WTC11 (cell line): ENCODE data around the gene ASCC1.

ENCODE experiments used
- ATF3 ChIP-seq: sonication (generic); formaldehyde crosslinking; conservative IDR thresholded peaks from 2 replicates; pipeline ENCODE4 v1.8.1; 2022; ENCODE audit warnings: mild to moderate bottlenecking, missing genetic modification reagents
- CTCF ChIP-seq: fragments of 200-600 bp; IDR thresholded peaks from 2 replicates; pipeline ENCODE4 v1.8.0; 2022; ENCODE audit warnings: antibody characterized with exemption
- FOXJ3 ChIP-seq: sonication (generic); formaldehyde crosslinking; IDR thresholded peaks from 2 replicates; pipeline ENCODE4 v1.9.0; 2021; ENCODE audit warnings: missing genetic modification reagents, mild to moderate bottlenecking, borderline replicate concordance
- HMGA2 ChIP-seq: fragments of 250-450 bp; sonication (Bioruptor Pico); IDR thresholded peaks from 2 replicates; pipeline ENCODE4 v1.4.0; 2021; ENCODE audit warnings: mild to moderate bottlenecking, moderate library complexity
- MXD4 ChIP-seq: fragments of 250-450 bp; sonication (Bioruptor Pico); IDR thresholded peaks from 2 replicates; pipeline ENCODE4 v1.8.0; 2021; ENCODE audit warnings: mild to moderate bottlenecking, moderate library complexity, borderline replicate concordance
- NR1H2 ChIP-seq: sonication (generic); formaldehyde crosslinking; IDR thresholded peaks from 2 replicates; pipeline ENCODE4 v1.9.0; 2021; ENCODE audit warnings: mild to moderate bottlenecking, moderate library complexity, missing genetic modification reagents

- TF ChIP-seq CTCF (no peak), NR1H2 (CRISPR knock-in tag) (no peak), MXD4 (CRISPR knock-in tag) (no peak), FOXJ3 (CRISPR knock-in tag) (no peak), ATF3 (CRISPR knock-in tag) (no peak), HMGA2 (CRISPR knock-in tag) (no peak)
These were observed 138.6 kb downstream of the ASCC1 start for GRCh38 chr10:72077275-72077990.
